Heart left ventricle (tissue), 16 donors: ENCODE results near the gene HOXA9. TPM values are rescaled to one million over a fixed set of nuclear protein-coding genes. Genes with fewer than 3 reads are reported as not detected.

Experiments used
- ATAC-seq, 4 donors: fragments of 200-7000 bp; cut with Tn5 transposase; one replicate each; pipeline ENCODE4 v1.9.1; 2020 to 2022; ENCODE audit warnings: moderate library complexity in 4 of 4, mild to moderate bottlenecking in 3 of 4, moderate number of reproducible peaks in 1 of 4
- DNase-seq, 5 donors: peaks; one replicate each; pipeline ENCODE4 v3.0.0-alpha.2; 2020
- H3K27ac ChIP-seq, 12 donors: fragments of 200-600 bp; sonication (generic) in 4 of 12; one replicate each; pipeline versions ENCODE4 v1.5.0 to v1.8.0; 2016 to 2022; ENCODE audit warnings: mild to moderate bottlenecking in 2 of 12
- H3K27me3 ChIP-seq, 9 donors: fragments of 200-600 bp; sonication (generic) in 2 of 9; one replicate each; pipeline versions ENCODE4 v1.5.1 to v1.8.0; 2016 to 2022; ENCODE audit warnings: mild to moderate bottlenecking in 3 of 9
- H3K36me3 ChIP-seq, 9 donors: fragments of 200-600 bp; sonication (generic) in 2 of 9; one replicate each; pipeline versions ENCODE4 v1.5.0 to v1.8.0; 2018 to 2022; ENCODE audit warnings: mild to moderate bottlenecking in 2 of 9
- H3K4me1 ChIP-seq, 12 donors: fragments of 200-600 bp; sonication (generic) in 4 of 12; one replicate each; pipeline versions ENCODE4 v1.5.0 to v1.8.0; 2016 to 2022; ENCODE audit warnings: mild to moderate bottlenecking in 3 of 12
- H3K4me3 ChIP-seq, 12 donors: fragments of 200-600 bp; sonication (generic) in 4 of 12; one replicate each; pipeline versions ENCODE4 v1.5.0 to v1.8.0; 2017 to 2022; ENCODE audit warnings: mild to moderate bottlenecking in 9 of 12, moderate library complexity in 4 of 12
- H3K9me3 ChIP-seq, 12 donors: fragments of 200-600 bp; sonication (generic) in 4 of 12; one replicate each; pipeline versions ENCODE4 v1.5.0 to v1.8.0; 2016 to 2022; ENCODE audit warnings: mild to moderate bottlenecking in 1 of 12
- CTCF ChIP-seq, 12 donors: fragments of 200-600 bp; sonication (generic) in 4 of 12; IDR thresholded peaks; one replicate each; pipeline versions ENCODE4 v1.5.0 to v1.8.0; 2018 to 2022; ENCODE audit warnings: antibody characterized with exemption in 12 of 12, mild to moderate bottlenecking in 5 of 12
- POLR2A ChIP-seq, 2 donors: fragments of 450-650 bp; IDR thresholded peaks; one replicate each; pipeline ENCODE4 v1.6.1; 2017; ENCODE audit warnings: antibody characterized with exemption in 2 of 2, mild to moderate bottlenecking in 2 of 2, moderate library complexity in 2 of 2
- WGBS, 4 donors: extraction: QIAGEN DNeasy Blood & Tissue Kit in 2 of 4; methylation state at CpG; one replicate each; pipeline versions ENCODE4 v1.1.5 to v1.1.7; 2013 to 2018; 5-methylcytosine and 5-hydroxymethylcytosine counted together
- intact Hi-C, 10 donors: fragments of 100-400 bp; cut with DNase I; formaldehyde crosslinking; loops; one replicate each; pipeline versions ENCODE4 v1.11.1 to v1.14.2; 2022
- polyA plus RNA-seq, 2 donors: library from polyadenylated mRNA; stranded (reverse); fragments of 200-250 nt; gene quantifications; one replicate each; pipeline ENCODE4 v1.2.3, GENCODE V29; 2013
- total RNA-seq, 9 donors: library from RNA; depleted of rRNA in 2 of 9; stranded (reverse); fragments of >200 nt in 2 of 9; fragmentation: NEBNext Ultra II Directional in 3 of 9; extraction: Animal tissue kit (Norgen Biotek cat#: 25700) in 3 of 9; gene quantifications; one replicate each; pipeline versions ENCODE4 v1.1.0 to v1.2.4, GENCODE V29; 2016 to 2023
- donor health status: ischemic (EF 13 %, LVEDD 7.1; RV severe dilation, severe dysfunction).
- donor health status: healthy with polysubstance abuse.
- donor health status: DM: no; HTN: yes; CAD: no.
- donor health status: DM: no; HTN: no; CAD: no.
- donor health status: ischemic (EF 25% LVEDD 6.9; RV normal size, moderate dysfunction).
- donor health status: ischemic (EF 25% LVEDD 5.7; RV mildly dilated, moderate dysfunction).
- donor health status: healthy.
- donor health status: DM: yes; HTN: yes; CAD: no.
- donor health status: ischemic (EF 35%, LVEDD 5.7; RV mildly dilated, moderate dysfunction).
- donor health status: nonischemic (EF 11% LVEDD 7.7; RV severe dilation, severe dysfunction).
- donor health status: DM: yes; HTN: yes; CAD: no.
- donor health status: PGD.
- donor health status: ischemic (EF 29% LVEDD 5.4; RV normal size, mild dysfunction).
- donor health status: nonischemic (EF 23%, LVEDD 6.1; RV moderate dilation, normal function).

Gene HOXA9
- total and polyA plus RNA-seq, 11 donors, result 0.29 TPM; not detected in 10

DNA sequence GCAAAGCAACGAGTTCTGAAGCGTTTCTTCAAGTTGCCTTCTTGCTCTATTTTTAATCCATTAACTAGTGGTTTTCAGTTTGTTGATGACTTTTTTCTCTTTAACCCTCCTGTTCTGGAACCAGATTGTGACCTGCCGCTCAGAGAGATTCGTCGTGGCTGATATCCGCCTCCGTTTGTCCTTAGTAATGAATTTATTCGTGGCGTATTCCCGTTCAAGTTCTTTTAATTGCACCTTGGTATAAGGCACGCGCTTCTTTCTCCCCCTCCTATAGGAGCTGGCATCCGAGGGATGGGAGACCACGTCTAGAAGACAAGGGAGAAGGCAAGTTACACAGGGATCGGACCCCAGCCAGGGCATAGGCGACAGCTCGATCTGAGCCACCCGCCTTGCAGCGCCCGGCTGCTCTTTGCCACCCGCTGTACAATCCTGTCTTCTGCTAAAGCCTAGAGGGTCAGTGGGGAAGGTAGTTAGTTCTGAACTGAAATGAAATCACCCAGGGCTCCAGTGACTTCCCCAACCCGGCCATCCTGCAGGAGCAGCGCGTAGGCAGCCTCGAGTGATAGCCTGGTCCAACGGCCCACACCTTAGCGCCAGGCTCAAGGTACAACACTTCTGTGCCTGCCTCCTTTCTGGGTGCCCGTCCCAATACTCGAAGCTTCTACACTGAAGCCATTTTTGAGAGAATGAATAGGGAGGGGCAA, 33.0 kb upstream of the HOXA9 start:
- Histone ChIP-seq H3K4me3 (no peak overlapping the region), H3K9me3 (no peaks in the 10 kb centered on the region), H3K27me3 (peaks cover 81 to 97% (median 92%) of the 10 kb centered on the region in 9 donors), H3K36me3 (no peaks in the 10 kb centered on the region), H3K4me1 (peaks cover 2 to 38% (median 15%) of the 10 kb centered on the region in 12 donors), H3K27ac (peak overlapping the region in 1 of 12 donors; percentile 87)
- intact Hi-C loops, result loop anchor here (5.0 to 10.0 kb wide), 12 partner anchors 379 to 899 kb away; no protein-coding TSS in a partner anchor
- ATAC-seq, result no peak
- TF ChIP-seq CTCF (IDR thresholded peaks at IDR 0.05) (no peak), POLR2A (IDR thresholded peaks at IDR 0.05) (no peak)
- WGBS, 4 donors, result 9 to 10% (median 9%) methylated on average over 29 of the region's 29 CpGs
- DNase-seq, result no peak

DNA sequence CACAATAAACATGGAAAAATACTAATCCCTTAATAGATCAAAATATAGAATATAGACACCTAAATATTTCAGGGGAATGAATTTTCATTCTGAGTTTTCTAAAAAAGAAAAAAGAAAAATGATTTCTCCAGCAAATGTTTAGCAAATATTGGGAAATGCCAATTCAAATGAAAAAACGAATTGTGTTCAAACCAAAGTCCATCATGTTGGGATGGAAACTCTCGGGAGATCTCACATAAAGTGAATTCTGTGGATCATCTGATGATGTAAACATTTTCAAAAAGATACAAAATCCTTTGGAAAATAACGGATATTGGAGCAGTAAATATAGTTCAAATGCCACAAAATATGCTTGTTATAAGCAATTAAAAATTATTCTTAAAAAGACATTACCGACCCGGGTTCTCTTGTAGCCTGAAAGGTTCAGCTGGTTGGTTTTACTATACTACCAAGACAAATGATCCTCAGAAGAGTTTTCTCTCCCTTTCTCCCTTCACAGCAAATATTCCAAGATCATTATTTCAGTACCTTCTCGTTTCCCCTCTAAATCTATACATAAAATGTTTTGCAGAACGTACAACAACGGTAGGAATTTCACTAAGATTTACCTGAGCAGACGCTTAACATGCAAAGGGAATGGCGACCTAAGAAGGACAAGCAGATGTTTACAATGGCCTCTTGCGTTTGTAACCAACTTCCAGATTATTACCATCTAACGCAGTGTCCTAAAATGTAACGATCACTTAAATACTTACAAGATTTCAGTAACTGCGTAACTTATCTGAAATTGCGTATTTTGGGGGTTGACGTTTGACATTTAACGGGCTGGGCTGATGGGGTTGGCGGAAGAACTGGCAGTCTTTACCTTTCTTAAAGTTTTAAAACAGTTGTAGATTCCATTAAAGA, 32.1 kb upstream of the HOXA9 start:
- no peak for TF ChIP-seq POLR2A (IDR thresholded peaks at IDR 0.05)
- no peak for TF ChIP-seq CTCF (IDR thresholded peaks at IDR 0.05)
- Histone ChIP-seq H3K36me3 (no peaks in the 10 kb centered on the region), H3K9me3 (no peaks in the 10 kb centered on the region), H3K27ac (peak overlapping the region in 1 of 12 donors; percentile 87), H3K27me3 (peaks cover 83 to 98% (median 91%) of the 10 kb centered on the region in 9 donors), H3K4me1 (peaks cover 4 to 44% (median 21%) of the 10 kb centered on the region in 12 donors), H3K4me3 (no peak overlapping the region)
- no peak for DNase-seq
- intact Hi-C loops, result loop anchor here (2.0 to 10.0 kb wide), 14 partner anchors 380 to 900 kb away; no protein-coding TSS in a partner anchor
- WGBS, 4 donors, result 18 to 24% (median 20%) methylated on average over 18 of the region's 18 CpGs
- ATAC-seq, result no peak

GRCh38 chr7:27196287-27196767, 31.0 kb upstream of the HOXA9 start:
- Histone ChIP-seq H3K27ac (peak overlapping the region in 1 of 12 donors; percentile 91), H3K9me3 (no peaks in the 10 kb centered on the region), H3K4me1 (peaks cover 4 to 50% (median 23%) of the 10 kb centered on the region in 12 donors), H3K27me3 (peaks cover 83 to 98% (median 91%) of the 10 kb centered on the region in 9 donors), H3K4me3 (no peak overlapping the region), H3K36me3 (no peaks in the 10 kb centered on the region)
- peak; percentile 55 to 85 (median 74) for TF ChIP-seq CTCF (IDR thresholded peaks at IDR 0.05)
- no peak for TF ChIP-seq POLR2A (IDR thresholded peaks at IDR 0.05)
- intact Hi-C loops, result loop anchor here (2.0 to 10.0 kb wide), 14 partner anchors 381 to 901 kb away; no protein-coding TSS in a partner anchor
- DNase-seq, result peak in 4 of 5 donors; percentile 69 to 86 (median 74)
- ATAC-seq, result peak in 2 of 4 donors; percentile 54 to 70
- 2 to 4% (median 3%) methylated on average over 6 of the region's 6 CpGs for WGBS, 4 donors
